Psoas muscle (tissue), 8 donors: Measurements from ENCODE around the gene MAGI1. TPM values are rescaled to one million over a fixed set of nuclear protein-coding genes. Genes with fewer than 3 reads are reported as not detected.

Source experiments
- ATAC-seq, 4 donors: fragments of 200-7000 bp; cut with Tn5 transposase; one replicate each; pipeline ENCODE4 v1.9.1; 2020; ENCODE audit warnings: moderate library complexity in 3 of 4, mild to moderate bottlenecking in 2 of 4
- DNase-seq, 2 donors: peaks; one replicate each; pipeline ENCODE4 v3.0.0-alpha.2; 2020
- H3K27ac ChIP-seq: fragments of 200-600 bp; one replicate; pipeline ENCODE4 v1.8.0; 2022
- H3K27me3 ChIP-seq, 3 donors: fragments of 200-600 bp in 1 of 3; one replicate each; pipeline versions ENCODE4 v1.6.1 to v1.8.0; 2013 to 2022; ENCODE audit warnings: low read length in 2 of 3, mild to moderate bottlenecking in 2 of 3, moderate library complexity in 1 of 3; ENCODE audit not compliant: insufficient read depth in 3 of 3
- H3K36me3 ChIP-seq, 2 donors: fragments of 200-600 bp in 1 of 2; one replicate each; pipeline versions ENCODE4 v1.6.1 to v1.8.0; 2013 to 2022; ENCODE audit warnings: low read depth in 1 of 2, mild to moderate bottlenecking in 1 of 2, moderate library complexity in 1 of 2; ENCODE audit not compliant: insufficient read depth in 1 of 2
- H3K4me1 ChIP-seq: fragments of 200-600 bp; one replicate; pipeline ENCODE4 v1.8.0; 2022
- H3K4me3 ChIP-seq: fragments of 200-600 bp; one replicate; pipeline ENCODE4 v1.8.0; 2022; ENCODE audit warnings: mild to moderate bottlenecking
- H3K9me3 ChIP-seq: fragments of 200-600 bp; one replicate; pipeline ENCODE4 v1.8.0; 2022
- CTCF ChIP-seq: fragments of 200-600 bp; IDR thresholded peaks from one replicate; pipeline ENCODE4 v1.8.0; 2022; ENCODE audit warnings: antibody characterized with exemption
- WGBS, 3 donors: extraction: QIAGEN DNeasy Blood & Tissue Kit; methylation state at CpG; one replicate each; pipeline versions ENCODE4 v1.1.6 to v1.1.7; 2013; 5-methylcytosine and 5-hydroxymethylcytosine counted together
- intact Hi-C, 2 donors: fragments of 100-400 bp; cut with DNase I; formaldehyde crosslinking; loops; one replicate each; pipeline versions ENCODE4 v1.11.0 to v1.14.2; 2022
- polyA plus RNA-seq, 3 donors: library from polyadenylated mRNA; stranded (reverse); fragments of 200-250 nt; gene quantifications; one replicate each; pipeline ENCODE4 v1.2.3, GENCODE V29; 2013
- total RNA-seq, 4 donors: library from RNA; stranded (reverse); fragmentation: NEBNext Ultra II Directional in 2 of 4; extraction: Animal tissue kit (Norgen Biotek cat#: 25700) in 2 of 4; gene quantifications; one replicate each; pipeline versions ENCODE4 v1.2.1 to v1.2.4, GENCODE V29; 2021 to 2023
- donor health status: healthy with polysubstance abuse.
- donor health status: DM: no; HTN: no; CAD: no; lungs with moderate emphysema.
- donor health status: Bipolar disorder and iron deficiency.
- donor health status: healthy.
- donor health status: DM: yes; HTN: yes; CAD: no.
- donor health status: DM: no; HTN: no; CAD: no.
- donor health status: DM: no; HTN: no; CAD: no.
- donor health status: DM: yes; HTN: yes; CAD: no.

The MAGI1 gene
- total and polyA plus RNA-seq, 7 donors, result 4.5 to 8.1 (median 6.3) TPM

GRCh38 chr3:65837604-65838003 is 201.1 kb downstream of the MAGI1 start:
- Histone ChIP-seq H3K4me3 (no peak overlapping the region), H3K9me3 (no peaks in the 10 kb centered on the region), H3K27ac (no peak overlapping the region), H3K27me3 (no peaks in the 10 kb centered on the region), H3K4me1 (no peaks in the 10 kb centered on the region), H3K36me3 (no peaks in the 10 kb centered on the region)
- no peak for DNase-seq
- WGBS, 3 donors, result 56 to 78% (median 72%) methylated on average over 4 of the region's 4 CpGs
- intact Hi-C loops, result no loop called here
- no peak for ATAC-seq
- TF ChIP-seq CTCF, result no peak

GRCh38 chr3:65836047-65836446 is 202.7 kb downstream of the MAGI1 start:
- TF ChIP-seq CTCF, result no peak
- no peak for DNase-seq
- 96 to 100% (median 97%) methylated on average over 1 of the region's 1 CpG for WGBS, 3 donors
- Histone ChIP-seq H3K27ac (no peak overlapping the region), H3K36me3 (no peaks in the 10 kb centered on the region), H3K4me3 (no peak overlapping the region), H3K27me3 (no peaks in the 10 kb centered on the region), H3K9me3 (no peaks in the 10 kb centered on the region), H3K4me1 (peaks cover 10% of the 10 kb centered on the region)
- intact Hi-C loops, result no loop called here
- ATAC-seq, result no peak

DNA sequence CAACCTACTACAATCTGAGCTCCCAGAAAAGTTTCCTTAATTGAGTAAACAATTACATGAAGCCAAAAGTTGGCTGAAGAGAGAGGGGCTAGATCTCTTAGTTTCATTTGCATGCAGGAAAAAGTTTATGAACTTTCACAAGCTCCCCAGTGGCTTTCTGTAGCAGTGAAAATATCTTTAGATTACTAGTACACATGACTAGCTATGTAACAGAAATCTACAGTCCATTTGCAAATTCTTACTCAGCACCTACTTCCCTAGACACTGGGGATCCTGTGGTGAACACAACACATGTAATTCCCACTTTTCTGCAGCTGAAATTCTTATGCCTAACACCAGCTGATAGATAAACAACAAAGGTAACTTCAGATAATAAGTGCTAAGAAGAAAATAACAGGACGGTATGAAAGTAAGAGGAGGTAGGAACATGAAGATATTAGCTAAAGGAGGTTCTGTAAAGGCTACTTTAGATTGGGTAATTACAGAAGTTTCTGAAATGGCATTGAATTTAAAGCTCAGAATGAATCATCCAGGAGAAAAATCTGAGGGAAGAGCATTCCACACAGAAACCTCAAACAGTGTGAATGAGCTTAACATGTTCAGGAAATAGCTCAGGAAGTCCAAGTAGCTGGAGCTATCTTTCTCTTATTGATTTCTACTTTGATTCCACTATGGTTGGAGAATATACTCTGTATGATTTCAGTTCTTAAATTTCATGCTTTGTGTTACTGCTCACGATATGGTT is 204.8 kb downstream of the MAGI1 start:
- Histone ChIP-seq H3K4me1 (peaks cover 11% of the 10 kb centered on the region), H3K4me3 (no peak overlapping the region), H3K27ac (no peak overlapping the region), H3K36me3 (no peaks in the 10 kb centered on the region), H3K27me3 (no peaks in the 10 kb centered on the region), H3K9me3 (no peaks in the 10 kb centered on the region)
- DNase-seq (no peak), ATAC-seq (no peak)
- 74 to 79% (median 76%) methylated on average over 2 of the region's 2 CpGs for WGBS, 3 donors
- intact Hi-C loops, result no loop called here
- no peak for TF ChIP-seq CTCF

DNA sequence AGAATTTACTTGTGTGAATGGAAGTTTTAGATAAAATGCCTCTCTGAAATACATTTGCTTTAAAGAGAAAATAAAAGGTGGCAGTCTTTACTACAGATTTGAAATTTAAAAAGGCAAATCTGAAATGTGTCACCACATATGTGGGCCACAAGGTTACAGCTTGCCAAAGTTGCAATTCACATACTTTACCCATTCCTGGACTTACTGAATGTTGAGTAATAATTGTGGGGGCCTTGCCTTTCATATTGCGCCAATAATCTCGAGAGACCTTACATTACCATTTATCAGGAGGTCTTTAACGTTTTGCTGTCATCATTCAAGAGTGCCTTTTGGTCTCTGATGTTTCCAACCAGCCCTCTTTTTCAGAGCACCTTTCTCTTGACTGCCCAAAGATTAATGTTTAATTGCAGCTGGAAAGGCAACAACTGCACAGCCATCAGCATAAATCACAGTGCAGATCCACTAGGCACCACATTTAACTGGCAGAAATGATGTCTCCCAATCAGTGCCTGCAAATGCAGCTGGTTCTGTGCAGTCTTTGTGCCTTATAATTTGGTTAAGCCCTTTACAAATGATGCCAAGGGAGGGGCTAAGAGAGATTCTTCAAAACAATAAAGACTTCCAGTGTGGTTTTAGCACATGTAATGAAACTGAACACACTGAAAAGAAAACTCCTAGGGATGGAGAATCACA is 206.8 kb downstream of the MAGI1 start:
- Histone ChIP-seq H3K27ac (no peak overlapping the region), H3K27me3 (no peaks in the 10 kb centered on the region), H3K4me1 (peaks cover 11% of the 10 kb centered on the region), H3K9me3 (no peaks in the 10 kb centered on the region), H3K36me3 (no peaks in the 10 kb centered on the region), H3K4me3 (no peak overlapping the region)
- WGBS, 3 donors, result 48 to 52% (median 50%) methylated on average over 3 of the region's 3 CpGs
- ATAC-seq (no peak), DNase-seq (no peak)
- TF ChIP-seq CTCF, result no peak
- intact Hi-C loops, result no loop called here
